Measurements from ENCODE around the gene PTPRM.

The PTPRM gene

GRCh38 chr18:7813131-7813530, 246.0 kb downstream of the PTPRM start:
- DNase-seq: no peak

DNA sequence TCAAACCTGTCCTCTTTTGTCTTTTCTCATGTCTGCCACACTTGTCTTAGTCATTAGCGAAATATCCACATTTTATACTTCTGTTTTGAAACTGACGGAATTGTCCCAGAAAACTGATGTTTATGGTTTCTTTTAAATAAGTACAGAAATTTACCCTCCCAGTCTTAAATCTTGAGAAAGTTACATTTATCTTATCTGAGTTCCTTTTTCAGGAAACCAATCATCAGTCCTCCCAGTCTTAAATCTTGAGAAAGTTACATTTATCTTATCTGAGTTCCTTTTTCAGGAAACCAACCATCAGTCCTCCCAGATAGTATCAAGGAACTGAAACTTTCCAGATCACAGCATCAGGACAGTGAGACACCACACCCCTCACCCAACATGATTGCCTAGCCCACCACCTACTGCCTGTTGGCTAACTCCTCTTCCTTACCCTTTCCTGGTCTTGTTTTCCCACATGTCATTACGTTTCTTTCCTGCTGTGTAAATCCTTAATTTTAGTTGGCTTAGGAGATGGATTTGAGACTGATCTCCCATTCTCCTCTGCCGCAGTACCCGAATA, 247.7 kb downstream of the PTPRM start:
- DNase-seq: no peak

DNA sequence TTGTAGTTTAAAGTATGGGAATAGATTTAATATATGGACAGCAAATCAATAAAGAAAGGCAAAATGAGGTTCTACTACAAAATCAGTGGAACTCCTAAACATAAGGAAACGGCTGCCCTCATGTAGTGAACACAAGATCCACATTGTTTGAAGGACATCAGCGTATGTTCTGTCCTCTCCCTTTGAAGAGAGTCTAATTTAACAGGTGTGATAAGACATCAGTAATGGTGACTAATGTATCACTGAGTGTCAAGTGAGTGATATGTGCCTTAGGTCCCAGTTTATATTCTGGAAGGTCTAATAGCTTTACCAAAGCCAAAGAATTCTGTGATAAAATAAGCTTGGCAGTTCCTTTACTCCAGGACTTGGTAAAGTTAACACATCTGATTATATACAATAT, 248.7 kb downstream of the PTPRM start:
- no peak for DNase-seq

DNA sequence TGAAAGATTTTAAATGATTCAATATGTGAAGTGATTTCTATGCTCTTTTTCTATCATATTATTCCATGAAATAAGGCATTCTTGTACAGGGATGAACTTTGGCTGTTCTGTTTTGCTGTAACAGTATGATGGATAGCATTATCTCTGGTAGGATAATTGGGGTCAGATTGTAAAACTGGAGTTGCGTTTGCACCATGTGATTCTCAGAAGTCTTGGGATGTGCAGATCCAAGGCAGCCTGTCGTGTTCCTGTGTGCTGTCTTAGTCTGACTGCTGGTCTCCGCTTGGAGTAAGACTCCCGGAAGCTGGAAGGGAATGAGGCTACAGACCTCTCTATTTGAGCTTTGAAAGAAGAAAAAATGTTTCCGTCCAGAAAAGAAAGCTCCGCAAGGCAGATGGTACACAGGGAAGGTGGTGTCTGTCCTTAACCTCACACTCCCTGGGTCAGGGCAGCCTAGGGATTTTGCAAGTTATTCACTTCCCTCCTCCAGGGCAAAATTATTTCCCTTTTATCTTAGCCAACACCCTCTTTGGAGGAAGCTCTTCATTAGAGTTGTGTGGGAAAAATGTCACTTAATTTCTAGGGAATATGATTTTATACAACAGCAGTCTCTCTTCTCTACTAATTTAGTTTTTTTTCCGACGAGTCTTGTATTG, 250.6 kb downstream of the PTPRM start:
- DNase-seq: no peak

GRCh38 chr18:7821784-7822183, 254.7 kb downstream of the PTPRM start:
- no peak for DNase-seq

GRCh38 chr18:7822435-7823331, 255.6 kb downstream of the PTPRM start:
- no peak for DNase-seq

GRCh38 chr18:7824970-7825369, 257.9 kb downstream of the PTPRM start:
- DNase-seq: no peak

GRCh38 chr18:7830468-7830867, 263.4 kb downstream of the PTPRM start:
- DNase-seq: no peak

DNA sequence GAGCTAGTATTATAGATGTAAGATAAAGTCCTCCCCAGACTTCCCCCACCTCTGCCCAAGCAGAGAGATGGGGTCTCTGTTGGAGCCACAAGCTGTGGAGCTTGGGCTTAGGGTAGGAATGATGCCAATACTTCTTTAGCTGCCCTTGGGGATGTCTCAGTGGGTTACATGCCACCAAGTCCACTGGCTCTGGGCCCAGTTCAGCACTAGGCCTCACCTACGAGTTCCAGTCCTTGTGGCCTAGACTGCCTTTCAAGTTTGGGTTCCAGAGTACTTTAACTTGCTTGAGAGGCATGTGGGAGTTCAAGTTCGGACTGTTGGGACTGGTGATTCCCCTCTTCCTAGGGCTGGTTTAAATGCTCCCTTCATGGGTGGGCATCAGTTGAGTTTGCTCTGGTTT, 272.4 kb downstream of the PTPRM start:
- DNase-seq: no peak

DNA sequence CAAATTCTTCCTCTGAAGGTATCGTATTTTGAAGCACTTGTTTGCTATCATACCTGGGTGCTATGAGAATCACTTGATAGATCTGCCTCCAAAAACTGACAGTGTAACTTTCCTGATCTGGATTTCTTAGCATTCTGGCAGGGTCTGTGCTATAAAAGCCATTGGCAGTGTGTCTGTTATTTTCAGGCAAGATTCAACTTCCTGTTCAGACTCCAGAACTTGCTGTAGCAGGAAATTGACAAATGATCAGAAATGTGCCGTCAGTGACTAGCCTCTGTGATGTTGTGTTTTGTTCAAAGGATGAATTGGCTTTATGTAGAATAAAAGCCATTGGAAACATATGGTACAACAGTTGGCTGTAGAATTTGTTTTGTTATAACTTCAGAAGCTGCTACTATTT, 273.3 kb downstream of the PTPRM start:
- DNase-seq: no peak

DNA sequence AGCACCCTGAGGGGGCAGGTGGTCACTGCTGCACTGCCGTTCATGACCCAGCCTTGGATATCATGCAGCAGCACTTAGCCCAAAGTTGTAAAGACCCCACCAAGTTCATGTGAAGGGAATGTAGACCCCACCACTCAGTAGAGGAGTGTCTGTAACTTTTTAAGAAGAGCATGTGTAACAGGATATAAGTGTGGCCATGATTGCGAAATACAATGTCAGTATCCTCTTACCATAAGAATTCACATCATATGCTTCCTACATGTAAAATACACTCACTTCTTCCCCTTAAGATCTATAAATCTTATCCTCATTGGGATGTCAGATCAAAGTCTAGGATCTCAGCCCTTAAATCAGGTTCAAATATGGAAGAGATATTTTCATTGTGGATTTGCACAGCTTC, 276.9 kb downstream of the PTPRM start:
- no peak for DNase-seq

DNA sequence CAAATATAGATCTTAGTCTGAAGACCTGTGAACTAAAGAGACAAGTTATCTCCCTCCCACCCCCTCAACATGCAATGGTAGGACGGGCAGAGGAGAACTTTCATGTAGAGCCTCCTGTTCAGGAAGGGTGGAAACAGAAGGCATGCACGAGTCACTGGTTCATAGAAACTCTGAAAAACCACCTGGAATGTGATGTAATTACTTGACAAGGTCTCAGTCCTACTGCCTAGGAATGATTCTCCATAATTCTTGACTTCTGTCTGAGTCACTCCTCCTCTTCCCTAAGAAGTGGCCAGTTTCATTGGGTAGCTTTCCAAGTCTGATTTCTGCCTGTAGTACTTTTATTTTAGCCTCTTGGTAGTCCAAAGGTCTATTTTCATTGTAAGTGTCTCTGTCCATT, 277.3 kb downstream of the PTPRM start:
- DNase-seq: no peak

DNA sequence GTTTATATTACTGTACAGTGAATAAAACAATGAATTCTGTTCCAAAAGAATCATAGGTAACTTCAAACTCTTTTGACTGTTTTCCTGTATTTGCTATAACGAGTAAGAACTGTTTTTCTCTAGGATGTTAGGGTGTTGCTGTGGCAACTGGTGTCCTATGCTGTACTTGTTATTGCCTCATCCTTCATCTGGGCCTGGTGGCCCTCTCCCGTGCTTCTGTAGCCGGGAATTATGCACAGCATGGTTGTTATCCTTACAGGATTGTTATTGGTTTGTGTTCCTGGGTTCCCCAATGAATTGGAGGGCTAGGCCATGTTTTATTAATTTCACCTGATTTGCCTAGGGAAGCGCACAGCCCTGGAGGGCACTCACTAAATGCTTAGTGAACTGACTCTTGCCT, 279.2 kb downstream of the PTPRM start:
- no peak for DNase-seq

DNA sequence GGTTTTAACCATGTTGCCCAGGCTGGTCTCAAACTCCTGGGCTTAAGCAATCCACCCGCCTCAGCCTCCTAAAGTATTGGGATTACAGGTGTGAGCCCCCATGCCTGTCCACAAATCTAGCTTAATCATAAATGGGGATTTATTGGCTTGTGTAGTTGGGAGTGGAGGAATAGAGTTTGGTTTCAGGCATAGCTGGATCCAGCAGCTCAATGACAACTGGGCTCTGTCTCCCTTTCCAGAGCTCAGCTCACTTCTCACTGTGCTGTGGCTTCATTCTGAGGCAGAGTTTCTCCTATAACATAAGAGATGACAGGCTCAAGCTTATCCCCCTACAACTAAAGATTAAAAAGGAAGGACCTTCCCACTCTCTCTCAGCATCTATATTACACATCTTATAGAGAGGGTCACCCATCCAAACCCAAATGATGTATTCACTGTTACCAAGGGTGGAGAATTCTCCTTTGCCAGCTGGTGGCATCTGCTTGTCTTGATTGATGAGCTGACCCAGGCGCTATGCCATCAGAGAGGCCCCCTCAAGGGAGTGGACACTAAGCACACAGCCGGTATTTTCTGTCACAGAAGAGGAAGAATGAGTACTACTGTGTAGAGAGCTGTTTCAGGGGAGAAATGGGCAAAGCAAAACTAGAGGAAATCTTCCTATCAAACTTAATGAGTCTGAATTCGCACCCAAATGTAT, 280.4 kb downstream of the PTPRM start:
- DNase-seq: no peak

DNA sequence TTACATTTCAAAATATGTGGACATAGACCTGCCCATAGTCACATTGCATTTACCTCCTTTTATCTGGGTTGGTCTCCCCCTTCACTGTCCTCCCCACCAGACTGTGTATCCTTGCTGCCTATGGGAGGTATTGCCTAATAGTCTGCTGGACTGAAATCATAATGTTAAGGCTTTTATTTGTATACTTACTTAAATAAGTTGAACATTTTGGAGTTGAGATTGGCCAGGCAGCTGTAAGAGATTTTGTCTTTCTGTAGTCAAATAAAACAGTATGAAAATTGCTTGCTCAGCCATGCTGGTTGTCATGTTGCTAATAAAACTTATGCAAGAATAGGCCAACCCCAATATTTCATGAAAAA, 280.9 kb downstream of the PTPRM start:
- no peak for DNase-seq

DNA sequence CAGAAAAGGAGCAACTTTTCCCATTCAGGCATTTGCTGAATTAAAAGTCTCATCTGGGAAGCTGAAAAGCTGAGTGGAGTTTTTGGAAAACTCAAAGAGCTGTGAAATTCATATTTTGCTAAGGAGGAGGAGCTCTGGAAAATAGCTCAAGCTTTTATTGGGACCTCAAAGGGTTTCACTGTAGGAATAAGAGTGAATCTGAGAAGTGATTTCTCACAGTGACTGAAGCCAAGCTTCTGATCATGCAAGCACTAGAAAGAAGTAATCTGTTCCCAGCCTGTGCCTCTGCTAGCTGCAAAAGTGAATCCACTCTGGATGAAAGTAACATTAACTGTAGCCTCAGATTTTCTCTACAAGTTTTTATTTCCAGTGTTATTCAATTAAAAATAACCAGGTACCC, 283.3 kb downstream of the PTPRM start:
- no peak for DNase-seq

DNA sequence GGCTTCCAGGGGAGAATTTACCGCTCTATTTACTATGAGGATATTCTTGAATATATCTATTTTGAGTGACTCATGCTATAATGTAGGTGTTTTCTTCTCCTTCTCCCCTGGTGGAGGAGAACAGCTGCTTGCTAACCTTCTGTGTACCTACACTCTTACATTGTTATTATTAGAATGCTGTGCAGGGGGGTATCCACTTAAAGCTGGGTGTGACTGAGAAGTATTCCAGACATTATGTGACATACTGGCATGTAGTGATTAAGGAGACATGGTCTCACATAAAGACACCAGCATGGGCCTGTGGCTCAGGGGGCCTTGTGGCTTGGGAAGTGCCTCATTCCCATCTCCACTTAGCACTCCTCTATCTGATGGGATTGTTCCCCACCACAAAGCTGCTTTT, 287.9 kb downstream of the PTPRM start:
- DNase-seq: no peak

DNA sequence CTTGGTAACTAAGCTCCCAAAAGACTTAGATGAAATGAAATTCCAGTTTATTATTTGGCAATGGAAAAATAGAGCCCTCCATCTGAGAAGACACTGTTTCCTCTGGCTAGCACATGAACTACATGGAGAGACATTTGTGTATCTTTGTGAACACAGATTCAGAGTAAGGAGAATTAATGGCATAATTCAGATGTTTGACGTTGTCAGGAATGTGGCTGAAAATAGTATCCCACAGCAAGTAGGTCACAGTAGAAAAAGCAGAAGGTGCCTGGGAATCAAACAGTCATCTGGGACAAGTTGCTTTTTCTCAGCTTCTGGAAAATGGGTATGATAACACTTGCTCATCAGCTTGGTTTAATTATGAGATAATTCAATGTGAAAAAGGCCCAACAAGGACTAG, 288.6 kb downstream of the PTPRM start:
- no peak for DNase-seq

GRCh38 chr18:7856116-7856515, 289.0 kb downstream of the PTPRM start:
- no peak for DNase-seq

GRCh38 chr18:7856733-7857132, 289.6 kb downstream of the PTPRM start:
- no peak for DNase-seq

- no peak for DNase-seq
Measured at GRCh38 chr18:7857562-7857961, 290.4 kb downstream of the PTPRM start.

- no peak for DNase-seq
Measured at GRCh38 chr18:7859122-7859521, 292.0 kb downstream of the PTPRM start.

DNA sequence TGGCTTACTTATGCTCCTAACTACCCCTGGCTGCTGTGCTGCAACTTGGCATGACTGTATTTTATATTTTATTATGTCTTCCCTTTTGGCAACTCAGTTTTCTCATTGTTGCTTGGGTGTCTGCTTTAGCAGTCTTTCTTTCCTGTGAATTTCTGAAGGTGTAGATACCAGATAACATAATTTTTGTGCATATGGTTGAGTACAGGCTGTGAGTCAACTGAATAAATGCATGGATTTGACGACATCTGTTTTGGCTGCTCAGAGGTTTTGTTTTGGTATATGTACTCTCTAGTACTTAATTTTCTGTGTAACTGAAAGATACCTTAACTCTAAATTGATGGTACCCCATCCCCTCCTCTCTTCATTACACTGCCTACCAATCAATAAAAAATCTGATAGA, 303.1 kb downstream of the PTPRM start:
- no peak for DNase-seq

DNA sequence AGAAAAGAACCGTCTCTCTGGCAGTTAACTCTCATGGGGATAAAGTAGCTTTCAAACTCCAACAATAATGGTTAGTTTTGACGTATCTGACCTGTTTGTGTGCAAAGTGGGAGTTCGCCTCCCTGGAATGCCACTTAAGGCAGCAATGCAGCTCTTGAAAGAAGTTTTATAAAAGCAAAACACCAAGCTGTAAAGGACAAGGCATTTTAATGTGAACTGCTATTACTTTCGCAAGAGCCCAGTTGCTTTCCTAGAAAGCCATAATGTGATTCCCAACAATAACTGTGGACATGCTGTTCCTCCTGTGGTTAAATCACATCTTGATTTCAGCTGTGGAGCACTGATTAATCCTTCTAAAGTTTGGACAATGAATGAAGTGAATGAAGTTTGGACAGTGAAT, 303.7 kb downstream of the PTPRM start:
- no peak for DNase-seq
